Esophagus squamous epithelium (tissue), 5 donors: ENCODE data around the gene PDLIM5. TPM values are rescaled to one million over a fixed set of nuclear protein-coding genes. Genes with fewer than 3 reads are reported as not detected.
"Not testable (repeated sequence)": the region's sequence is repeated elsewhere in the genome, so short reads cannot be mapped to it uniquely, and the experiment has no call there.

ENCODE experiments used
- DNase-seq: peaks from one replicate; lab custom pipeline; 2025; lab: John Stamatoyannopoulos, UW
- H3K27ac ChIP-seq, 4 donors: fragments of 200-600 bp; sonication (generic); one replicate each; pipeline ENCODE4 v1.5.1; 2016 to 2019; ENCODE audit warnings: mild to moderate bottlenecking in 1 of 4
- H3K27me3 ChIP-seq, 4 donors: fragments of 200-600 bp; sonication (generic); 1 replicate in 3 of 4; 2 replicates in 1 of 4; pipeline versions ENCODE4 v1.5.1 to v1.6.0; 2017 to 2021; ENCODE audit warnings: antibody characterized with exemption in 1 of 4
- H3K36me3 ChIP-seq, 3 donors: fragments of 200-600 bp; sonication (generic); one replicate each; pipeline ENCODE4 v1.5.1; 2016 to 2019
- H3K4me1 ChIP-seq, 3 donors: fragments of 200-600 bp; sonication (generic); one replicate each; pipeline ENCODE4 v1.5.1; 2017 to 2019
- H3K4me3 ChIP-seq, 4 donors: fragments of 200-600 bp; sonication (generic); 1 replicate in 3 of 4; 2 replicates in 1 of 4; pipeline ENCODE4 v1.5.1; 2016 to 2019; ENCODE audit warnings: mild to moderate bottlenecking in 2 of 4, moderate library complexity in 1 of 4
- H3K9me3 ChIP-seq, 3 donors: fragments of 200-600 bp; sonication (generic); one replicate each; pipeline ENCODE4 v1.5.1; 2016 to 2019
- CTCF ChIP-seq, 6 experiments: fragments of 450-650 bp in 4 of 6; fragments of 200-600 bp in 2 of 6; sonication (generic) in 2 of 6; IDR thresholded peaks; one replicate each; pipeline ENCODE4 v1.5.1; 2016 to 2019; ENCODE audit warnings: antibody characterized with exemption in 6 of 6, mild to moderate bottlenecking in 4 of 6, moderate library complexity in 4 of 6
- POLR2A ChIP-seq, 4 donors: fragments of 450-650 bp; IDR thresholded peaks; one replicate each; pipeline ENCODE4 v1.6.1; 2017; ENCODE audit warnings: antibody characterized with exemption in 4 of 4, mild to moderate bottlenecking in 4 of 4, moderate library complexity in 3 of 4
- WGBS, 2 donors: methylation state at CpG; one replicate each; pipeline ENCODE4 v1.1.5; 2018; 5-methylcytosine and 5-hydroxymethylcytosine counted together
- intact Hi-C: fragments of 100-400 bp; cut with DNase I; formaldehyde crosslinking; loops from one replicate; pipeline ENCODE4 v1.15.0; 2022
- total RNA-seq, 4 donors: library from RNA; depleted of rRNA; stranded (reverse); fragments of >200 nt; gene quantifications; one replicate each; pipeline ENCODE4 v1.1.0, GENCODE V29; 2016
- donor health status: DM: yes; HTN: yes; CAD: no.

Gene PDLIM5
- total RNA-seq, 4 donors from 2014 or later: 57.0 to 204 (median 157) TPM

GRCh38 chr4:94615451-94615850, 163.7 kb downstream of the PDLIM5 start:
- Histone ChIP-seq H3K4me1 (no peaks in the 10 kb centered on the region), H3K27me3 (no peaks in the 10 kb centered on the region), H3K36me3 (peaks cover 0 to 29% (median 0%) of the 10 kb centered on the region in 3 donors), H3K9me3 (no peaks in the 10 kb centered on the region), H3K4me3 (no peak overlapping the region), H3K27ac (no peak overlapping the region)
- no peak for DNase-seq
- 85 to 89% methylated on average over 4 of the region's 4 CpGs for WGBS, 2 donors
- no peak for TF ChIP-seq POLR2A (IDR thresholded peaks at IDR 0.05)
- TF ChIP-seq CTCF (IDR thresholded peaks at IDR 0.05): no peak
- intact Hi-C loops: no loop called here

- TF ChIP-seq POLR2A (IDR thresholded peaks at IDR 0.05) (no peak), CTCF (IDR thresholded peaks at IDR 0.05) (peak; percentile 52 to 80 (median 69))
- Histone ChIP-seq H3K9me3 (no peaks in the 10 kb centered on the region), H3K4me3 (no peak overlapping the region), H3K4me1 (peaks cover 0 to 4% (median 0%) of the 10 kb centered on the region in 3 donors), H3K27ac (no peak overlapping the region), H3K27me3 (no peaks in the 10 kb centered on the region), H3K36me3 (peaks cover 0 to 72% (median 0%) of the 10 kb centered on the region in 3 donors)
- whole genome bisulfite sequencing, 2 donors: 18 to 28% methylated on average over 6 of the region's 6 CpGs
- intact Hi-C loops: no loop called here
- DNase-seq: no peak
These were observed 169.8 kb downstream of the PDLIM5 start for GRCh38 chr4:94621491-94622080.

- H3K4me1 ChIP-seq: peaks cover 0 to 4% (median 0%) of the 10 kb centered on the region in 3 donors
- 50 to 57% methylated on average over 3 of the region's 3 CpGs for WGBS, 2 donors
- H3K4me3 ChIP-seq: no peak overlapping the region
- H3K36me3 ChIP-seq: peaks cover 0 to 74% (median 0%) of the 10 kb centered on the region in 3 donors
- H3K27ac ChIP-seq: no peak overlapping the region
- no peak for DNase-seq
- no peaks in the 10 kb centered on the region for H3K27me3 ChIP-seq
- TF ChIP-seq CTCF (IDR thresholded peaks at IDR 0.05) (no peak), POLR2A (IDR thresholded peaks at IDR 0.05) (no peak)
- intact Hi-C loops: no loop called here
- H3K9me3 ChIP-seq: no peaks in the 10 kb centered on the region
These were observed 171.6 kb downstream of the PDLIM5 start for GRCh38 chr4:94623126-94623911.

DNA sequence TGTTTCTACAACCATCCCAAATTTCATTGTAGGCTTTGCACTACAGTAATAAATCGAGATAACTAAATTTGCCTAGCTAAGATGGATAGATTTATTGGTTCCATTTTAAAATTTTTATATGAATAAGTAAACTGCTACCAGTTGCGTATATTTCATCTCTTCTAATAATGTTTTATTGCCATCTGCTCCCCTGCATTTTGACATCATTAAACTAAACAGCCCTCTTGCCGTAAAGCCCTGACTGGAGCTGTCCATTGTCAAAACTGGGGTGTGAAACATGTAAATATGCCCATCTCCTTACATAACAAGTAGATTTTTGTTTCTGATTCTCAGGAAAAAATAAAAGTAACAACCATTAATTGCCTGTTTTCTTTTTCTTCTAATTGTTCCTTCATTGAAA, 175.2 kb downstream of the PDLIM5 start:
- WGBS, 2 donors: 95 to 98% methylated on average over 3 of the region's 3 CpGs

DNA sequence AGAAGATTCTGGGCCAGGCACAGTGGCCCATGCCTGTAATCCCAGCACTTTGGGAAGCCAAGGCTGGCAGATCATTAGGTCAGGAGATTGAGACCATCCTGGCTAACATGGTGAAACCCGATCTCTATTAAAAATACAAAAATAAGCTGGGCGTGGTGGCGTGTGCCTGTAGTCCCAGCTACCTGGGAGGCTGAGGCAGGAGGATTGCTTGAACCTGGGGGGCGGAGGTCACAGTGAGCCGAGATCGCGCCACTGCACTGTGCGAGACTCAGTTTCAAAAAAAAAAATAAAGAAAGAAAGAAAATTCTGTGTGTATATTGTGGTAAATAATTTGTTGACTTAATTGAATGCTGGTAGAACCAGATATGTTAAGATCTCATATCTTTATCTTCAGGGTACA, 177.3 kb downstream of the PDLIM5 start:
- H3K27ac ChIP-seq, H3K27me3 ChIP-seq, H3K4me3 ChIP-seq, H3K9me3 ChIP-seq, DNase-seq, H3K4me1 ChIP-seq, intact Hi-C loops: not testable (repeated sequence)
- H3K36me3 ChIP-seq: peaks cover 0 to 48% (median 0%) of the 10 kb centered on the region in 3 donors
- 98 to 99% methylated on average over 8 of the region's 8 CpGs for WGBS, 2 donors

More for the DNA sequence above, 175.2 kb downstream of the PDLIM5 start:
- Histone ChIP-seq H3K27ac (no peak overlapping the region), H3K9me3 (no peaks in the 10 kb centered on the region), H3K36me3 (peaks cover 0 to 63% (median 0%) of the 10 kb centered on the region in 3 donors), H3K4me3 (no peak overlapping the region), H3K4me1 (no peaks in the 10 kb centered on the region), H3K27me3 (no peaks in the 10 kb centered on the region)
- no peak for DNase-seq
- intact Hi-C loops: no loop called here
- TF ChIP-seq CTCF (IDR thresholded peaks at IDR 0.05) (no peak), POLR2A (IDR thresholded peaks at IDR 0.05) (no peak)
